HUES6 (cell line): ENCODE measurements around the gene CCR5.

Source experiments
- H3K27ac ChIP-seq: 2 replicates; pipeline ENCODE4 v1.7.0; 2013; ENCODE audit warnings: low read depth, mild to moderate bottlenecking, low read length, inconsistent platforms
- H3K27me3 ChIP-seq: 2 replicates; pipeline ENCODE4 v1.6.1; 2013; ENCODE audit warnings: low read length; ENCODE audit not compliant: control insufficient read depth, insufficient read depth
- H3K36me3 ChIP-seq: 2 replicates; pipeline ENCODE4 v1.6.1; 2013; ENCODE audit warnings: low read length; ENCODE audit not compliant: control insufficient read depth, insufficient read depth
- H3K4me1 ChIP-seq: 2 replicates; pipeline ENCODE4 v1.6.1; 2013; ENCODE audit warnings: low read length; ENCODE audit not compliant: control insufficient read depth, insufficient read depth
- H3K4me3 ChIP-seq: 2 replicates; pipeline ENCODE4 v1.5.1; 2013; ENCODE audit warnings: low read depth, low read length
- H3K9ac ChIP-seq: one replicate; pipeline ENCODE4 v1.6.1; 2013; ENCODE audit warnings: mild to moderate bottlenecking, low read length
- H3K9me3 ChIP-seq: 2 replicates; pipeline ENCODE4 v1.6.1; 2013; ENCODE audit warnings: low read depth, low read length; ENCODE audit not compliant: control insufficient read depth, insufficient read depth

The CCR5 gene

GRCh38 chr3:46348823-46349482 is 21.8 kb upstream of the CCR5 start:
- Histone ChIP-seq H3K9ac (no peak overlapping the region), H3K4me1 (no peaks in the 10 kb centered on the region), H3K27me3 (peaks cover under 1% of the 10 kb centered on the region; the same call in 1 of the 2 replicates), H3K4me3 (no peak overlapping the region), H3K27ac (no peak overlapping the region), H3K9me3 (peaks cover 17% of the 10 kb centered on the region), H3K36me3 (no peaks in the 10 kb centered on the region)

GRCh38 chr3:46349484-46350261 is 21.1 kb upstream of the CCR5 start:
- Histone ChIP-seq H3K4me3 (no peak overlapping the region), H3K27me3 (peaks cover 6% of the 10 kb centered on the region; the same call in 1 of the 2 replicates), H3K9ac (no peak overlapping the region), H3K27ac (no peak overlapping the region), H3K9me3 (peaks cover 17% of the 10 kb centered on the region), H3K36me3 (no peaks in the 10 kb centered on the region), H3K4me1 (no peaks in the 10 kb centered on the region)

DNA sequence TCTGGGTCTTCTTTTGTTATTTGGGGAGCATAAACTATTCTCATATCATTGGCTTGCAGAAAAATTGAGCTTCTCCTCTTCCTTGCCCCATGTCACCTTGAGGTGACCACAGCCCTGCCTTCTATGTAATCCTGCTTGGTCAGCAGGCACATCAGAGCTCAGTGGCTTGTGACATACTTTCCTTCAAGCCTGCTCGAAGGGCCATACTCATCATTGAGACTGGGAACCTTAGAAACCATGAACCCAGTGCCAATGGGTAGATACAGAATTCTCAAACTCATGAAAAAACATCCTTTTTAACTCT is 20.5 kb upstream of the CCR5 start:
- Histone ChIP-seq H3K4me1 (no peaks in the 10 kb centered on the region), H3K4me3 (no peak overlapping the region), H3K27ac (no peak overlapping the region), H3K9ac (no peak overlapping the region), H3K9me3 (peaks cover 17% of the 10 kb centered on the region), H3K36me3 (no peaks in the 10 kb centered on the region), H3K27me3 (peaks cover 10% of the 10 kb centered on the region; the same call in 1 of the 2 replicates)

- no peak overlapping the region for H3K4me3 ChIP-seq
- no peak overlapping the region for H3K9ac ChIP-seq
- peaks cover 10% of the 10 kb centered on the region; the same call in 1 of the 2 replicates for H3K9me3 ChIP-seq
- H3K4me1 ChIP-seq, result no peaks in the 10 kb centered on the region
- no peak overlapping the region for H3K27ac ChIP-seq
- peaks cover 13% of the 10 kb centered on the region; the same call in 1 of the 2 replicates for H3K27me3 ChIP-seq
- H3K36me3 ChIP-seq, result no peaks in the 10 kb centered on the region
Observed at GRCh38 chr3:46351646-46352045, 19.1 kb upstream of the CCR5 start.

DNA sequence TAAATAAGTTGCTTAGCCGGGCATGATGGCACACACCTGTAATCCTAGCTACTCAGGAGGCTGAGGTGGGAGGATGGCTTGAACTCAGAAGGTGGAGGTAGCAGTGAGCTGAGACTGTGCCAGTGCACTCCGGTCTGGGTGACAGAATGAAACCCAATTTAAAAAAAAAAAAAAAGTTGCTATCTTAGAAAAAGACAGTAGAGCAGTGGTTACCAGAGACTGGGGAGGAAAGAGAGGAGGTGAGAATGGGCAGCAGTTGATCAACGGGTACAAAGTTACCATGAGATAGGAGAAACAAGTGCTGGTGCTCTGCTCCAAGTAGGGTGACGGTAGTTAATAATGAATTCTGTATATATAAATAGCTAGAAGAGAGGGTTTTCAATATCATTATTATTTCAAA is 17.7 kb upstream of the CCR5 start:
- no peaks in the 10 kb centered on the region for H3K4me1 ChIP-seq
- no peaks in the 10 kb centered on the region for H3K36me3 ChIP-seq
- H3K9me3 ChIP-seq, result 0 out of 2 replicates have a peak, but pooled peaks cover 2% of the 10 kb centered on the region
- no peak overlapping the region for H3K4me3 ChIP-seq
- peaks cover 13% of the 10 kb centered on the region; the same call in 1 of the 2 replicates for H3K27me3 ChIP-seq
- no peak overlapping the region for H3K27ac ChIP-seq
- H3K9ac ChIP-seq, result no peak overlapping the region

DNA sequence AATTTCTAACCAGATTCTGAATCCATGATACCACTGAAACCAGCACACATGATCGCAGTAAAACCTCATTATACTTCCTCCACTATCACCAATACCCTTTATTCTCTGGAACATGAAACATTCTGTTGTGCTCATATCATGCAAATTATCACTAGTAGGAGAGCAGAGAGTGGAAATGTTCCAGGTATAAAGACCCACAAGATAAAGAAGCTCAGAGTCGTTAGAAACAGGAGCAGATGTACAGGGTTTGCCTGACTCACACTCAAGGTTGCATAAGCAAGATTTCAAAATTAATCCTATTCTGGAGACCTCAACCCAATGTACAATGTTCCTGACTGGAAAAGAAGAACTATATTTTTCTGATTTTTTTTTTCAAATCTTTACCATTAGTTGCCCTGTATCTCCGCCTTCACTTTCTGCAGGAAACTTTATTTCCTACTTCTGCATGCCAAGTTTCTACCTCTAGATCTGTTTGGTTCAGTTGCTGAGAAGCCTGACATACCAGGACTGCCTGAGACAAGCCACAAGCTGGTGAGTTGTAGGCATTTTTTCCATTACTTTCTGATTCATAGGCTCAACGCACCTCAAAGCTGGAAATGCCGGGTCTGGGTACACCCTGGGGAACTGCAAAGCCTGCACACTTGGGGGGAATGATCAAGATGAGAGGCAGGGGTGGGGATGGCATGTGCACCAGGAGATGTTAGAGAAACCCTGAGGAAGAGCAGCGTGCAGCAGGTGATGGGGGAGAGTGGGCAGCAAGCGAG is 16.9 kb upstream of the CCR5 start, which contains the start of gene CCR2:
Gene CCR2, plus strand, starts transcription at position 465 of the 764 bp plus-strand sequence. CDS start 3,417 bp downstream, outside the sequence.
- Histone ChIP-seq H3K4me3 (no peak within 1 kb of the TSS), H3K36me3 (no peaks in the 10 kb centered on the region), H3K27ac (no peak within 1 kb of the TSS), H3K27me3 (peaks cover 13% of the 10 kb centered on the region; the same call in 1 of the 2 replicates), H3K4me1 (no peaks in the 10 kb centered on the region), H3K9me3 (0 out of 2 replicates have a peak, but pooled peaks cover under 1% of the 10 kb centered on the region), H3K9ac (no peak within 1 kb of the TSS)

DNA sequence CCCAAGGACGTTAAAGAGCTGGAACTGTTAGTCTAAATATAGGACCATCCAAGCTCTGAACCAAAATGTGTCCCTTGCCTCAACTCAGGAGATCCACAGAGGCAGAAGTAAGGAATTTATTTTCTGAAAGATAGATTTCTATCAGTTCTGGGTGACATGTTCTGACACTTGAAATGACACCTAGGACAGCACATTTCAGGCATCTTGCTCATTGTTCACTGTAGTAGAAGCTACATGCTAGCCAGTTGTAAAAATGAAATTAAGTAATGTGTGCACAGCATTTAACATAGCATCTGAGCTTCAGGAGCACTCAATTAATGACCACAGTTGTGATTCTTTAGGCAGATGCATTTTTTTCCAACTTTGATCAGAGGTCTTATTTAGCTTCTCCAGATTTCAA is 16.3 kb upstream of the CCR5 start:
- H3K9me3 ChIP-seq, result no peaks in the 10 kb centered on the region
- no peak overlapping the region for H3K4me3 ChIP-seq
- no peaks in the 10 kb centered on the region for H3K4me1 ChIP-seq
- no peak overlapping the region for H3K9ac ChIP-seq
- H3K27me3 ChIP-seq, result peaks cover 13% of the 10 kb centered on the region; the same call in 1 of the 2 replicates
- H3K36me3 ChIP-seq, result no peaks in the 10 kb centered on the region
- no peak overlapping the region for H3K27ac ChIP-seq

DNA sequence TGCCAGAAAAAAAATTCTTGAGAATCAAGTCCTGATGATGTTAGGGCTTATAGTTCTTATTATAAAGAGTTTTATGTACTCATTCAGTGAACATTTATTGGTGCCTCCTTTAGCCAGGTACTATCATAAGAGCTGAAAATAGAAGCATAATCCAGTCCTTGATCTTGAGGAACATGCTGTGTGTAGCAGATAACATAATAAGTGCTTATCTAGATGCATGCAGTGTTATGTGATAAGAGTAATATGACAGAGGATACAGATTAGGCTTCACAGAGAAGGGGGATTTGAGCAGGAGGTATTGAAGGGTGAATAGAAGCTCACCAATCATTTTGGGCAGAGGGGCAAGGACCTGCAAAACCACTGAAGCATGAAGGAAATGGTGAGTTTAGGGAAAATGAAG is 15.8 kb upstream of the CCR5 start:
- Histone ChIP-seq H3K27ac (no peak overlapping the region), H3K4me1 (no peaks in the 10 kb centered on the region), H3K9me3 (no peaks in the 10 kb centered on the region), H3K4me3 (no peak overlapping the region), H3K9ac (no peak overlapping the region), H3K36me3 (no peaks in the 10 kb centered on the region), H3K27me3 (peaks cover 13% of the 10 kb centered on the region; the same call in 1 of the 2 replicates)

- no peaks in the 10 kb centered on the region for H3K36me3 ChIP-seq
- H3K4me1 ChIP-seq, result no peaks in the 10 kb centered on the region
- H3K4me3 ChIP-seq, result no peak overlapping the region
- H3K27me3 ChIP-seq, result peaks cover 13% of the 10 kb centered on the region; the same call in 1 of the 2 replicates
- H3K9me3 ChIP-seq, result no peaks in the 10 kb centered on the region
- no peak overlapping the region for H3K9ac ChIP-seq
- no peak overlapping the region for H3K27ac ChIP-seq
Observed at GRCh38 chr3:46356276-46356675, 14.5 kb upstream of the CCR5 start.

DNA sequence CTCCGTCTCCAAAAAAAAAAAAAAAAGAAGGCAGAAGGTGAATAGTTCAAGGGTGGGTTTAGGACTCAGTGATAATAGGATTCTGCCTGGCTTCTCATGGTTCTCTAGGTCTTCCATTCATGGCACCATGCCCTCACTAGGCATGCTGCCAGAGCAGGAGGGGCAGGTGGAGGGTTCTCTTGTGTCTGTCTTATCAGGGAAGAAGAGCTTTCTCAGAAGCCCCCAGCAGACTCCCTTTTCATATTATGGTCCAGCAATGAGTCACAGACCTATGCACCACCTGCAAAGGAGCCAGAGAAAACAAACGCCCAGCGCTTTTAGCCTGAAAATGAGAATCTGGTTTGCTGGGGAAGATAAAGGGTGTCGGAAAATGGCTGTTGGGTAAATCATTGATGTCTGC is 13.8 kb upstream of the CCR5 start:
- Histone ChIP-seq H3K4me3 (no peak overlapping the region), H3K9ac (no peak overlapping the region), H3K36me3 (no peaks in the 10 kb centered on the region), H3K4me1 (no peaks in the 10 kb centered on the region), H3K27me3 (peaks cover 13% of the 10 kb centered on the region; the same call in 1 of the 2 replicates), H3K27ac (no peak overlapping the region), H3K9me3 (no peaks in the 10 kb centered on the region)
